Stimulated activated CD4-positive, alpha-beta T cell treated with anti-CD3 and anti-CD28 coated beads, Interleukin-2, amount 100 ng/mL, for 48 hours (primary cell): ENCODE data around the gene GNA12.
"Not testable (repeated sequence)": the region's sequence is repeated elsewhere in the genome, so short reads cannot be mapped to it uniquely, and the experiment has no call there.

Experiments used
- DNase-seq, 2 donors: peaks; one replicate each; pipeline ENCODE4 v3.0.0-alpha.2; 2020

GNA12 gene

DNA sequence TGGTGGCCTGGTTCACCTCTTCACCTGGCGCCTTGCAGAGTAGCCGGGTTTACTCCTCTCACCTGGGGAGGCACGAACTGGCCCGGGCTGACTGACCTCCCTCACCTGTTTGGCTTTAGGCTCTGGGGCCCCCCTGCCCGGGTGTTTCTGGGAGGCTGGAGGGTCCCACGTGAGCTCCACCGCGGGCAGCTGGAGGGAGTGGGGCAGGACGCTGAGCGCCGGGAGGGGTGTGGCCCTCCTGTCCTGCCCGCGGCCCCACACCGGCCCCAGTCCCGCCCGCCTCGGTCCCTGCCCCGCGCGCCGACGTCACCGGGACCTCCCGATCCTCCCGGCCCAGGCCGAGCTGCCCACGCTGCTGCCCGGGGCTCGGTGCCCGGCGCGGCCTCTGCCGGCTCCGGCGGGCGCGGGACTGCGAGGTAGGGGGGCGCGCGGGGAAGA, 156.2 kb downstream of the GNA12 start, which contains the start of gene AMZ1:
Gene AMZ1 (plus strand): TSS at position 322 of the 438 bp plus-strand sequence. CDS start 12,250 bp downstream, outside the sequence.
- no peak for DNase-seq

GRCh38 chr7:2687338-2687869, 156.7 kb downstream of the GNA12 start:
- no peak for DNase-seq

GRCh38 chr7:2686101-2686500, 158.0 kb downstream of the GNA12 start:
- no peak for DNase-seq

GRCh38 chr7:2684501-2684900, 159.6 kb downstream of the GNA12 start:
- DNase-seq = no peak

GRCh38 chr7:2681929-2682799, 161.9 kb downstream of the GNA12 start:
- no peak for DNase-seq

DNA sequence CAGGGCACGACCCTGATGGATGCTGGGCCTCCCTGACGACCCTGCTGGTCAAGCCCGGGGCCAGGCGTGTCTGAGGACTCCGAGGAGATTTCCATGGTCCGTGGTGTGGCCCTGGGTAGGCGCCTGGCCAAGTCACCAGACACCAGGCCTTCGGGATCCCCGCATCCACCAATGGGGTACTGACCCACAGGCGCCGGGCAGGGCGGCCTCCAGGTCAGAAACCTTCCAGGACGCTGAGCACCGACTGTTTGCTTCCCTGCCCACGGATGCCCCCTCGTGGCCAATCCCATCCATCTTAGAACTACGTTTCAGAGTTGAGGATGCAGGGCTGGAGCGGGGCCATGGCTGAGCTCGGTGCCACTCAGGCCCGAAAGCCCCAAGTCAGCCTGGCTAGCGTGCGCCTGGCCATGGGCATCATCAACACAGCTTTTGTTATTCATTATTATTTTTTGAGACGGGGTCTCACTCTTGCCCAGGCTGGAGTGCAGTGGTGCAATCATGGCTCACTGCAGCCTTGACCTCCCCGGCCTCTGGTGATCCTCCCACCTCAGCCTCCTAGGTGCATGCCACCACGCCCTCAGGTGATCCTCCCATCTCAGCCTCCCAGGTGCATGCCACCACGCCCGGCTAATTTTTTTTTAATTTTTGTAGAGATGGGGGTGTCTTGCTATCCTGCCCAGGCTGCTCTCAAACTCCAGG, 163.2 kb downstream of the GNA12 start:
- DNase-seq = peak; percentile 56

DNA sequence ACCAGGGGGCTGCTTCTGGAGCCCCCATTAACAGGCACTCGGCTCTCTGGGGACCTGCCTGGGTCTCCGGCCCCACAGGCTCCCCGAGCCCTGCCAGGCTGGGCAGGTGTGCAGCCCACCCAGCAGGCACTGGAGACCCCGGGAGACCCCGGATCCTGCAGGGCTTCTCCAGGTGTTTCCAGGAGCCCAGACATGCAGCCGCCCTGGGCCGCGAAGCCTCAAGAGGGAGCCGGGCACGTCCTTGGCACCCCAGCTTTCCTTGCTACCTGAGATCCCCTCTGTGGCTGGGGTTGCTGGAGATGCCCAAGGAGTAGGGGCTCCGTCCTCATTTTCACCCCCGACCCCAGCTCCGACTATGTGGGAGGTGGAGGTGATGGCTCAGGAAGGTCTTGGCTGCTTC, 163.9 kb downstream of the GNA12 start:
- DNase-seq = no peak

DNA sequence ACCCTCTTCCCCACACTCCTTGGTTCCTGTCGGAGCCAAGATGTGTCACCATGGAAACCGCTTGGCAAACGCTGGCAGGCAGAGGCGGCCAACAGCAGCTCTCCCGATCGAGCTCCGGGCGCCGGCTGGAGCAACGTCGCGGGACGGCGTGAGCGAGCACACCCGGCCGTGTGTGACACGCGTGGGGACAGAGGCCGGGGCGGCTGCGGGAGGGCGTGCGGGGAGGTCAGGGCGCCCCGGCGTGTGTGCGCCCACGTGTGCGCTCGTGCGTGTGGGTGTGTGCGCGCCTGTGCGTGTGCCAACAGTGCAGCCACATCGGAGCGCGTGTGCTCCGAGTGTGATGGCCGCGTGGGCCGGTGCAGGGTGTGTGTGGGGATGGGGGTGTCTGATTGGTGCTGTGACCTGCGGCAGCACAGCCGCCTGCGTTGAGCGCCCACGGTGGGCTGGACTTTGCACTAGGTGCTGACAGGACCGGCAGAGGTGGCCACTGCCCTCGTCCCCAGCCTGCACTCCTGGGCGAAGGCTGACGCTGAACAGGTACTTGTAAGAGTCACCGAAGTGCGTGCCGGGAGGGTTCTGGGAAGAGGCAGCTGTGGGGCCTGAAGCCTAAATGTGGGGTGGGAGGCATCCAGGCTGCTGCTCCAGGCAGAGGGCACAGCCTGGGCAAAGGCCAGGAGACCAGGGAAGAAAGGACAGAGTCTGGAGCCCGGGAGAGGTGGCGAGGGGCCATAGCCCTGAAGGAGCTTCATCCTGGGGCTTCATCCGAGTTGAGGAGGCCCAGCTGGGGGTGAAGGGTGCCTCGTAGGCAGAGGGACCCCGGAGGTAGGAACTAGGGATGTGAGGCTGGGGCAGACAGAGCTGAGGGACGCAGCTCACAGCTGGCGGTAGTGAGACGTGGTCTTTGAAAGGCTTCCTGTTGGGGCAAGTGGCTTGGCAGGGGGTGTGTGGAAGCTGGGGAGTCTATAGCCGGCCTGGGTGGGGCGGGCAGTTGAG, 164.7 kb downstream of the GNA12 start:
- DNase-seq = not testable (repeated sequence)

DNA sequence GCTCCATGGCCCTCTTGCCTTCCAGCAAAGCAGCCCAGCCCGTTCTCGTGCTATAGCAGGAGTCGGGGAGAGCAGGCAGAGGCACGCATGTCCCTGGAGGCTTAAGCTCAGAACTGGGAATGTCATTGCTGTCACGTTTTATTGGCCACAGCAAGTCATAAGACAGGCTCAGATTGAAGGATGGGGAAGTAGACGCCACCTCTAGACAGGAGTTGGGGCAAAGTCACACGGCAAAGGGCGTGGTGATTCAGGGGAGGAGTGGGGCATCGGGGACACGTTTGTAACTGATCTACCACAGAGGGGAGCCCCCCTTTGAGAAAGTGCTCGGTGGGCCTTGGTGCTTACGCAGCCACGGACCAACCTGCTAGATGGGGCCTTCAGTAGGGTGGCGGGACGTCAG, 165.7 kb downstream of the GNA12 start:
- DNase-seq = not testable (repeated sequence)
